Measurements from ENCODE around the gene AATF.

DNA sequence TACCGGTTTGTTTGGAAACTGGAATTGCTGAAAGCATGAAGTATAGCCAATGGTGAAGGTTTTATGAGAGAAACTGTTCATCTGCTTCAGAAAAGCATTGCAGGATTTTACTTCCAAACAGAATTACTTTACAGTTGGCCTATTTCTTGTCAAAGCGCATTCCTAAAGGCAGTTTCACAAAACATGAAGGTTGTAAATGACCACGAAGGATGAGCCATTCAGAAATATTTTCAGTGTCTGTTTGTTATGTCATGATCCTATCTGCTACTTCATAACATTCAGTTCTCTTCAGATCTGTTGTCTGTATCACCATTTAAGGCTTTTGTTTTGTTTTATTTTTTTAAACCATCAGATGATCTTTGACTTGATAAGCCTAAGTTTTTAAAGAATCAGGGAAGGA lies 45.7 kb downstream of the AATF start:
- TF ChIP-seq, protein P1, sequence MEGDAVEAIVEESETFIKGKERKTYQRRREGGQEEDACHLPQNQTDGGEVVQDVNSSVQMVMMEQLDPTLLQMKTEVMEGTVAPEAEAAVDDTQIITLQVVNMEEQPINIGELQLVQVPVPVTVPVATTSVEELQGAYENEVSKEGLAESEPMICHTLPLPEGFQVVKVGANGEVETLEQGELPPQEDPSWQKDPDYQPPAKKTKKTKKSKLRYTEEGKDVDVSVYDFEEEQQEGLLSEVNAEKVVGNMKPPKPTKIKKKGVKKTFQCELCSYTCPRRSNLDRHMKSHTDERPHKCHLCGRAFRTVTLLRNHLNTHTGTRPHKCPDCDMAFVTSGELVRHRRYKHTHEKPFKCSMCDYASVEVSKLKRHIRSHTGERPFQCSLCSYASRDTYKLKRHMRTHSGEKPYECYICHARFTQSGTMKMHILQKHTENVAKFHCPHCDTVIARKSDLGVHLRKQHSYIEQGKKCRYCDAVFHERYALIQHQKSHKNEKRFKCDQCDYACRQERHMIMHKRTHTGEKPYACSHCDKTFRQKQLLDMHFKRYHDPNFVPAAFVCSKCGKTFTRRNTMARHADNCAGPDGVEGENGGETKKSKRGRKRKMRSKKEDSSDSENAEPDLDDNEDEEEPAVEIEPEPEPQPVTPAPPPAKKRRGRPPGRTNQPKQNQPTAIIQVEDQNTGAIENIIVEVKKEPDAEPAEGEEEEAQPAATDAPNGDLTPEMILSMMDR (IDR thresholded peaks at IDR 0.05): no peak
- no peak for TF ChIP-seq EZH2 (IDR thresholded peaks at IDR 0.05)
